B cell (primary cell): ENCODE data around the gene U2AF2. TPM values are rescaled to one million over a fixed set of nuclear protein-coding genes. Genes with fewer than 3 reads are reported as not detected.

ENCODE experiments used
- ATAC-seq: fragments of 200-7000 bp; cut with Tn5 transposase; one replicate; pipeline ENCODE4 v1.10.0; 2021; ENCODE audit warnings: low read depth, mild to moderate bottlenecking, moderate number of reproducible peaks, moderate library complexity
- CTCF ChIA-PET: fragments of 350-600 bp; sonication (Branson Sonifier 250); formaldehyde crosslinking; loops from one replicate; lab custom pipeline; 2021; ENCODE audit warnings: antibody characterized with exemption, inconsistent platforms; lab: Charles Lee
- POLR2A ChIA-PET: fragments of 350-600 bp; sonication (Branson Sonifier 250); formaldehyde crosslinking; loops from one replicate; lab custom pipeline; 2021; ENCODE audit warnings: antibody characterized with exemption; lab: Charles Lee
- DNase-seq: peaks from one replicate; pipeline ENCODE4 v3.0.0; 2013
- H2AFZ ChIP-seq: 2 replicates; pipeline ENCODE4 v1.6.1; 2012; ENCODE audit warnings: mild to moderate bottlenecking, low read depth, low read length; ENCODE audit not compliant: insufficient read depth, poor library complexity, severe bottlenecking
- H3K27ac ChIP-seq, 2 donors: 1 replicate in 1 of 2; 2 replicates in 1 of 2; pipeline ENCODE4 v1.5.1; 2012 to 2013; ENCODE audit warnings: low read length in 2 of 2, mild to moderate bottlenecking in 2 of 2, moderate library complexity in 1 of 2
- H3K27me3 ChIP-seq, 4 experiments: fragments of 200-600 bp in 1 of 4; sonication (generic) in 1 of 4; replicated peaks in 1 of 4; 1 replicate in 2 of 4; 2 replicates in 2 of 4; pipeline versions ENCODE4 v1.6.1 to v1.7.0; 2013 to 2016; ENCODE audit warnings: low read length in 3 of 4, mild to moderate bottlenecking in 2 of 4, mixed read lengths in 1 of 4, moderate library complexity in 1 of 4; ENCODE audit not compliant: insufficient read depth in 4 of 4, control insufficient read depth in 3 of 4; ENCODE audit errors: control extremely low read depth in 1 of 4
- H3K36me3 ChIP-seq, 2 experiments: replicated peaks in 1 of 2; 1 replicate in 1 of 2; 2 replicates in 1 of 2; pipeline versions ENCODE4 v1.6.1 to v1.7.1; 2013; ENCODE audit warnings: low read length in 1 of 2; ENCODE audit not compliant: insufficient read depth in 2 of 2, control insufficient read depth in 1 of 2; ENCODE audit errors: control extremely low read depth in 1 of 2, extremely low read depth in 1 of 2
- H3K4me1 ChIP-seq, 2 donors: fragments of 200-600 bp in 1 of 2; sonication (generic) in 1 of 2; 1 replicate in 1 of 2; 2 replicates in 1 of 2; pipeline versions ENCODE4 v1.5.1 to v1.6.1; 2013 to 2017; ENCODE audit warnings: low read length in 2 of 2; ENCODE audit not compliant: control insufficient read depth in 2 of 2, insufficient read depth in 2 of 2
- H3K4me2 ChIP-seq: replicated peaks from 2 replicates; pipeline ENCODE3; 2012; ENCODE audit warnings: mild to moderate bottlenecking, low read depth, low read length; ENCODE audit not compliant: poor library complexity, severe bottlenecking
- H3K4me3 ChIP-seq, 5 experiments: fragments of 200-600 bp in 1 of 5; sonication (generic) in 1 of 5; 1 replicate in 3 of 5; 2 replicates in 2 of 5; pipeline versions ENCODE4 v1.5.1 to v1.7.0; 2011 to 2016; ENCODE audit warnings: low read length in 4 of 5, mild to moderate bottlenecking in 4 of 5, low read depth in 2 of 5, control low read depth in 1 of 5, moderate library complexity in 1 of 5; ENCODE audit not compliant: insufficient read depth in 1 of 5; ENCODE audit errors: control extremely low read depth in 1 of 5, extremely low read depth in 1 of 5
- H3K79me2 ChIP-seq: fragments of 200-600 bp; sonication (generic); one replicate; pipeline ENCODE4 v1.6.0; 2016; ENCODE audit warnings: low read length; ENCODE audit not compliant: control insufficient read depth, insufficient read depth
- H3K9ac ChIP-seq: fragments of 200-600 bp; sonication (generic); 2 replicates; pipeline ENCODE4 v1.6.1; 2017; ENCODE audit warnings: mild to moderate bottlenecking, low read length, moderate library complexity
- H3K9me3 ChIP-seq, 3 donors: one replicate each; pipeline versions ENCODE4 v1.6.1 to v1.7.1; 2013; ENCODE audit warnings: low read length in 2 of 3; ENCODE audit not compliant: control insufficient read depth in 2 of 3, insufficient read depth in 1 of 3; ENCODE audit errors: control extremely low read depth in 1 of 3
- H4K20me1 ChIP-seq: 2 replicates; pipeline ENCODE4 v1.6.0; 2012; ENCODE audit warnings: mild to moderate bottlenecking, low read length; ENCODE audit not compliant: insufficient read depth, control insufficient read depth, poor library complexity, severe bottlenecking
- H3K27ac Mint-ChIP-seq: one replicate; pipeline ENCODE4 v1.8.0; 2021; ENCODE audit warnings: mixed read lengths
- H3K27me3 Mint-ChIP-seq: one replicate; pipeline ENCODE4 v1.8.0; 2021; ENCODE audit warnings: mixed read lengths
- H3K4me1 Mint-ChIP-seq: one replicate; pipeline ENCODE4 v1.8.0; 2021; ENCODE audit warnings: mixed read lengths
- H3K4me3 Mint-ChIP-seq: one replicate; pipeline ENCODE4 v1.8.0; 2021; ENCODE audit warnings: mixed read lengths
- H3K9me3 Mint-ChIP-seq: one replicate; pipeline ENCODE4 v1.8.0; 2022; ENCODE audit warnings: mixed read lengths; ENCODE audit not compliant: insufficient read depth
- CTCF ChIP-seq: fragments of 200-600 bp; IDR thresholded peaks from one replicate; pipeline ENCODE4 v1.8.0; 2022; ENCODE audit warnings: antibody characterized with exemption, mild to moderate bottlenecking
- EZH2 ChIP-seq: IDR thresholded peaks from 2 replicates; pipeline ENCODE4 v1.6.1; 2012; ENCODE audit warnings: borderline replicate concordance, low read depth, mild to moderate bottlenecking, moderate library complexity, low read length; ENCODE audit not compliant: insufficient read depth, poor library complexity, severe bottlenecking
- WGBS: methylation state at CpG from one replicate; pipeline ENCODE4 v1.1.5; 2013; ENCODE audit warnings: missing lambda C conversion rate; ENCODE audit not compliant: insufficient coverage; 5-methylcytosine and 5-hydroxymethylcytosine counted together
- intact Hi-C: fragments of 100-400 bp; cut with micrococcal nuclease; formaldehyde crosslinking; loops from one replicate; pipeline ENCODE4 v1.10.0; 2022
- polyA plus RNA-seq: library from polyadenylated mRNA; depleted of rRNA; stranded (reverse); fragments of >200 nt; gene quantifications from 2 replicates; pipeline ENCODE4 v1.2.3, GENCODE V29; 2012
- total RNA-seq, 2 donors: library from RNA; stranded (reverse); fragments of 120-200 nt in 1 of 2; gene quantifications; 1 replicate in 1 of 2; 2 replicates in 1 of 2; pipeline versions ENCODE4 v1.2.3 to v1.2.4, GENCODE V29; 2013 to 2022

Gene U2AF2
- total and polyA plus RNA-seq, 2 donors (not counting 1 experiment from before 2014, with no cell fraction given): 275 to 300 TPM

GRCh38 chr19:55679343-55680257, 24.8 kb downstream of the U2AF2 start:
- H2AFZ ChIP-seq: no peak overlapping the region
- H3K27ac Mint-ChIP-seq: peak overlapping the region; percentile 96
- H3K27ac ChIP-seq: peak overlapping the region in 1 of 2 donors; percentile 93
- peaks cover 69% of the 10 kb centered on the region for H4K20me1 ChIP-seq
- ChIA-PET CTCF (no interaction called here), POLR2A (no interaction called here)
- H3K9me3 Mint-ChIP-seq: no peaks in the 10 kb centered on the region
- 89% methylated on average over 22 of the region's 24 CpGs for WGBS
- TF ChIP-seq CTCF (no peak), EZH2 (no peak)
- H3K36me3 ChIP-seq: peaks cover 0 to 65% of the 10 kb centered on the region in 2 experiments
- no peak overlapping the region for H3K4me3 ChIP-seq
- H3K4me1 ChIP-seq: peaks cover 50 to 65% of the 10 kb centered on the region in 2 donors
- no peak overlapping the region for H3K9ac ChIP-seq
- H3K27me3 ChIP-seq: no peaks in the 10 kb centered on the region
- peak overlapping the region; percentile 82 for H3K4me2 ChIP-seq
- intact Hi-C loops: loop anchor here (5.0 kb wide), 3 partner anchors 37 to 1477 kb away; partner anchors contain the start of genes PPP1R12C, RPS9, ZNF580 and ZNF581
- H3K79me2 ChIP-seq: peaks cover 87% of the 10 kb centered on the region
- peak overlapping the region; percentile 95 for H3K4me3 Mint-ChIP-seq
- DNase-seq: no peak
- ATAC-seq: no peak
- H3K27me3 Mint-ChIP-seq: no peaks in the 10 kb centered on the region
- H3K4me1 Mint-ChIP-seq: peaks cover 62% of the 10 kb centered on the region
- peaks cover 0 to 2% (median 0%) of the 10 kb centered on the region in 3 donors for H3K9me3 ChIP-seq
